Measurements from ENCODE around the gene CYTH3. TPM values are rescaled to one million over a fixed set of nuclear protein-coding genes. Genes with fewer than 3 reads are reported as not detected.

Gene CYTH3
- total and polyA plus RNA-seq, 2 of the 8 experiments (the other 6 are each of a cell fraction or from before 2014, with no cell fraction given) = 10.3 to 11.9 TPM

GRCh38 chr7:6284461-6285360 is 12.3 kb upstream of the CYTH3 start (continued):
- no peak for TF ChIP-seq POLR2AphosphoS5 (IDR thresholded peaks at IDR 0.05; ENCODE audit: low read depth, low read length)
- TF ChIP-seq NANOG (IDR thresholded peaks at IDR 0.05; ENCODE audit: insufficient read depth, low read depth, low read length, poor library complexity, severe bottlenecking) = no peak
- no peak for TF ChIP-seq ATF3 (IDR thresholded peaks at IDR 0.05; ENCODE audit: insufficient read depth, low read depth, low read length)
- TF ChIP-seq, protein P1, sequence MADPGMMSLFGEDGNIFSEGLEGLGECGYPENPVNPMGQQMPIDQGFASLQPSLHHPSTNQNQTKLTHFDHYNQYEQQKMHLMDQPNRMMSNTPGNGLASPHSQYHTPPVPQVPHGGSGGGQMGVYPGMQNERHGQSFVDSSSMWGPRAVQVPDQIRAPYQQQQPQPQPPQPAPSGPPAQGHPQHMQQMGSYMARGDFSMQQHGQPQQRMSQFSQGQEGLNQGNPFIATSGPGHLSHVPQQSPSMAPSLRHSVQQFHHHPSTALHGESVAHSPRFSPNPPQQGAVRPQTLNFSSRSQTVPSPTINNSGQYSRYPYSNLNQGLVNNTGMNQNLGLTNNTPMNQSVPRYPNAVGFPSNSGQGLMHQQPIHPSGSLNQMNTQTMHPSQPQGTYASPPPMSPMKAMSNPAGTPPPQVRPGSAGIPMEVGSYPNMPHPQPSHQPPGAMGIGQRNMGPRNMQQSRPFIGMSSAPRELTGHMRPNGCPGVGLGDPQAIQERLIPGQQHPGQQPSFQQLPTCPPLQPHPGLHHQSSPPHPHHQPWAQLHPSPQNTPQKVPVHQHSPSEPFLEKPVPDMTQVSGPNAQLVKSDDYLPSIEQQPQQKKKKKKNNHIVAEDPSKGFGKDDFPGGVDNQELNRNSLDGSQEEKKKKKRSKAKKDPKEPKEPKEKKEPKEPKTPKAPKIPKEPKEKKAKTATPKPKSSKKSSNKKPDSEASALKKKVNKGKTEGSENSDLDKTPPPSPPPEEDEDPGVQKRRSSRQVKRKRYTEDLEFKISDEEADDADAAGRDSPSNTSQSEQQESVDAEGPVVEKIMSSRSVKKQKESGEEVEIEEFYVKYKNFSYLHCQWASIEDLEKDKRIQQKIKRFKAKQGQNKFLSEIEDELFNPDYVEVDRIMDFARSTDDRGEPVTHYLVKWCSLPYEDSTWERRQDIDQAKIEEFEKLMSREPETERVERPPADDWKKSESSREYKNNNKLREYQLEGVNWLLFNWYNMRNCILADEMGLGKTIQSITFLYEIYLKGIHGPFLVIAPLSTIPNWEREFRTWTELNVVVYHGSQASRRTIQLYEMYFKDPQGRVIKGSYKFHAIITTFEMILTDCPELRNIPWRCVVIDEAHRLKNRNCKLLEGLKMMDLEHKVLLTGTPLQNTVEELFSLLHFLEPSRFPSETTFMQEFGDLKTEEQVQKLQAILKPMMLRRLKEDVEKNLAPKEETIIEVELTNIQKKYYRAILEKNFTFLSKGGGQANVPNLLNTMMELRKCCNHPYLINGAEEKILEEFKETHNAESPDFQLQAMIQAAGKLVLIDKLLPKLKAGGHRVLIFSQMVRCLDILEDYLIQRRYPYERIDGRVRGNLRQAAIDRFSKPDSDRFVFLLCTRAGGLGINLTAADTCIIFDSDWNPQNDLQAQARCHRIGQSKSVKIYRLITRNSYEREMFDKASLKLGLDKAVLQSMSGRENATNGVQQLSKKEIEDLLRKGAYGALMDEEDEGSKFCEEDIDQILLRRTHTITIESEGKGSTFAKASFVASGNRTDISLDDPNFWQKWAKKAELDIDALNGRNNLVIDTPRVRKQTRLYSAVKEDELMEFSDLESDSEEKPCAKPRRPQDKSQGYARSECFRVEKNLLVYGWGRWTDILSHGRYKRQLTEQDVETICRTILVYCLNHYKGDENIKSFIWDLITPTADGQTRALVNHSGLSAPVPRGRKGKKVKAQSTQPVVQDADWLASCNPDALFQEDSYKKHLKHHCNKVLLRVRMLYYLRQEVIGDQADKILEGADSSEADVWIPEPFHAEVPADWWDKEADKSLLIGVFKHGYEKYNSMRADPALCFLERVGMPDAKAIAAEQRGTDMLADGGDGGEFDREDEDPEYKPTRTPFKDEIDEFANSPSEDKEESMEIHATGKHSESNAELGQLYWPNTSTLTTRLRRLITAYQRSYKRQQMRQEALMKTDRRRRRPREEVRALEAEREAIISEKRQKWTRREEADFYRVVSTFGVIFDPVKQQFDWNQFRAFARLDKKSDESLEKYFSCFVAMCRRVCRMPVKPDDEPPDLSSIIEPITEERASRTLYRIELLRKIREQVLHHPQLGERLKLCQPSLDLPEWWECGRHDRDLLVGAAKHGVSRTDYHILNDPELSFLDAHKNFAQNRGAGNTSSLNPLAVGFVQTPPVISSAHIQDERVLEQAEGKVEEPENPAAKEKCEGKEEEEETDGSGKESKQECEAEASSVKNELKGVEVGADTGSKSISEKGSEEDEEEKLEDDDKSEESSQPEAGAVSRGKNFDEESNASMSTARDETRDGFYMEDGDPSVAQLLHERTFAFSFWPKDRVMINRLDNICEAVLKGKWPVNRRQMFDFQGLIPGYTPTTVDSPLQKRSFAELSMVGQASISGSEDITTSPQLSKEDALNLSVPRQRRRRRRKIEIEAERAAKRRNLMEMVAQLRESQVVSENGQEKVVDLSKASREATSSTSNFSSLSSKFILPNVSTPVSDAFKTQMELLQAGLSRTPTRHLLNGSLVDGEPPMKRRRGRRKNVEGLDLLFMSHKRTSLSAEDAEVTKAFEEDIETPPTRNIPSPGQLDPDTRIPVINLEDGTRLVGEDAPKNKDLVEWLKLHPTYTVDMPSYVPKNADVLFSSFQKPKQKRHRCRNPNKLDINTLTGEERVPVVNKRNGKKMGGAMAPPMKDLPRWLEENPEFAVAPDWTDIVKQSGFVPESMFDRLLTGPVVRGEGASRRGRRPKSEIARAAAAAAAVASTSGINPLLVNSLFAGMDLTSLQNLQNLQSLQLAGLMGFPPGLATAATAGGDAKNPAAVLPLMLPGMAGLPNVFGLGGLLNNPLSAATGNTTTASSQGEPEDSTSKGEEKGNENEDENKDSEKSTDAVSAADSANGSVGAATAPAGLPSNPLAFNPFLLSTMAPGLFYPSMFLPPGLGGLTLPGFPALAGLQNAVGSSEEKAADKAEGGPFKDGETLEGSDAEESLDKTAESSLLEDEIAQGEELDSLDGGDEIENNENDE (IDR thresholded peaks at IDR 0.05; ENCODE audit: insufficient replicate concordance, low read length) = no peak
- TF ChIP-seq NRF1 (IDR thresholded peaks at IDR 0.05; ENCODE audit: low read depth, low read length) = no peak
- no peak for TF ChIP-seq RAD21 (IDR thresholded peaks at IDR 0.05 in 1 of 2, conservative IDR thresholded peaks at IDR 0.05 in 1 of 2; ENCODE audit: low read depth in 2 of 2, low read length in 2 of 2)
- no peak for TF ChIP-seq RNF2 (IDR thresholded peaks at IDR 0.05; ENCODE audit: borderline replicate concordance, low read depth, low read length, missing control alignments, poor library complexity, severe bottlenecking)
- no peak for TF ChIP-seq TEAD4 (IDR thresholded peaks at IDR 0.05; ENCODE audit: low read depth, low read length)

Measured in H1 (cell line).